Activated B cell treated with CpG ODN at 0.5 μM for 24 hours (primary cell): ENCODE measurements around the gene AOC3. TPM values are rescaled to one million over a fixed set of nuclear protein-coding genes. Genes with fewer than 3 reads are reported as not detected.
"Not testable (repeated sequence)": the region's sequence is repeated elsewhere in the genome, so short reads cannot be mapped to it uniquely, and the experiment has no call there.

ENCODE experiments used
- ATAC-seq: fragments of 200-7000 bp; cut with Tn5 transposase; one replicate; pipeline ENCODE4 v1.10.0; 2021; ENCODE audit warnings: low read depth, mild to moderate bottlenecking, moderate library complexity
- CTCF ChIA-PET: fragments of 350-600 bp; sonication (Branson Sonifier 250); formaldehyde crosslinking; loops from one replicate; lab custom pipeline; 2021; ENCODE audit warnings: antibody characterized with exemption; lab: Charles Lee
- POLR2A ChIA-PET: fragments of 350-600 bp; sonication (Branson Sonifier 250); formaldehyde crosslinking; loops from one replicate; lab custom pipeline; 2021; ENCODE audit warnings: antibody characterized with exemption; lab: Charles Lee
- DNase-seq: peaks from one replicate; pipeline ENCODE4 v3.0.0; 2022
- H3K27ac Mint-ChIP-seq: one replicate; pipeline ENCODE4 v1.8.0; 2020; ENCODE audit warnings: mixed read lengths
- H3K27me3 Mint-ChIP-seq: one replicate; pipeline ENCODE4 v1.8.0; 2021; ENCODE audit warnings: mixed read lengths
- H3K36me3 Mint-ChIP-seq: one replicate; pipeline ENCODE4 v1.8.0; 2021; ENCODE audit warnings: low read depth, mixed read lengths
- H3K4me1 Mint-ChIP-seq: one replicate; pipeline ENCODE4 v1.8.0; 2021; ENCODE audit warnings: mixed read lengths
- H3K4me3 Mint-ChIP-seq: one replicate; pipeline ENCODE4 v1.8.0; 2020; ENCODE audit warnings: mild to moderate bottlenecking, mixed read lengths
- H3K9me3 Mint-ChIP-seq: one replicate; pipeline ENCODE4 v1.8.0; 2020; ENCODE audit warnings: mixed read lengths
- CTCF ChIP-seq: fragments of 200-600 bp; IDR thresholded peaks from one replicate; pipeline ENCODE4 v1.8.0; 2022; ENCODE audit warnings: antibody characterized with exemption, mild to moderate bottlenecking
- intact Hi-C: fragments of 100-400 bp; cut with micrococcal nuclease; formaldehyde crosslinking; loops from one replicate; pipeline ENCODE4 v1.15.1; 2024
- total RNA-seq: library from RNA; stranded (reverse); gene quantifications from 2 replicates; pipeline ENCODE4 v1.2.3, GENCODE V29; 2022

Gene AOC3
- total RNA-seq, 1 donor from 2014 or later, result 1.4 TPM

GRCh38 chr17:42866216-42866615 lies 15.2 kb downstream of the AOC3 start:
- H3K36me3 Mint-ChIP-seq, result no peaks in the 10 kb centered on the region
- peaks cover 12% of the 10 kb centered on the region for H3K27me3 Mint-ChIP-seq
- no peak for ATAC-seq
- no peak overlapping the region for H3K27ac Mint-ChIP-seq
- ChIA-PET POLR2A (no interaction called here), CTCF (no interaction called here)
- TF ChIP-seq CTCF, result no peak
- peaks cover 2% of the 10 kb centered on the region for H3K9me3 Mint-ChIP-seq
- intact Hi-C loops, result no loop called here
- DNase-seq, result no peak
- H3K4me3 Mint-ChIP-seq, result no peak overlapping the region
- no peaks in the 10 kb centered on the region for H3K4me1 Mint-ChIP-seq

DNA sequence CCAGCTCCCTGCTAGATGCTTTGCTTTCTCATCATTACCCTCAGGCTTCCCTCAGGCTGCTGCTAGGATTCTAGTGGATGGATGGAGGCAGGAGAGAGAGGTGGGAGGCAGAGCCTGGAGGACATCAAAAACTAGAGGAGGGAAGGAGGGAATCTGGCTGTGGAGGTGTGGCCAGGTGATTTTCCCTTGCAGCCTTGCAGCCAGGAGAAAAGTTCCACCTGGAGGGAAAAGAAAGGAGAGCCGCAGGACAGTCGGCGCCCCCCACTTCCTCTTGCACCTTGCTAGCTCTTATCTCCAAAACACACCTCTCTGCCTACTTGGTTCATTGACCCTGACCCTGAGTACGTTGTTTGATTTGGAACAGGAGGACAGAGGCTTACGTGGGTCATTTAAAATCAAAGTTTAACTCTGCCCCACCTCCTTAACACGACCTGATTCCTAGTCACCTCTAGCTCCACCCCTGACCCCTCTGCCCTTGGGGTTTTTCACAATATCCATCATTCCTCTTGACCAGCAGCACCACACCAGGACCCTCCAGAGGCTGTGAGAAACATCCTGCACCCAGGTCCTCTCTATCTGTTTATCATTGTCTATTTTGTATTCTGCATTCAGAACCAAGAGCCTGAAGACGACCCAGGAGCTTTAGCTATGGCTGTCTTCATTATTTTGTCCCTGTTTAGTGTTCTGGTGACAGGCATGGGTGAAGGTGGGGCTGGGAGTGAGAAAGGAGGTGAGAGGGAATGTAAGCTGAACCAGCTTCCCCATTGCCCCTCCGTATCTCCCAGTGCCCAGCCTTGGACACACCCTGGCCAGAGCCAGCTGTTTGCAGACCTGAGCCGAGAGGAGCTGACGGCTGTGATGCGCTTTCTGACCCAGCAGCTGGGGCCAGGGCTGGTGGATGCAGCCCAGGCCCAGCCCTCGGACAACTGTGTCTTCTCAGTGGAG lies 15.9 kb downstream of the AOC3 start:
- peaks cover 2% of the 10 kb centered on the region for H3K9me3 Mint-ChIP-seq
- ChIA-PET POLR2A (no interaction called here), CTCF (no interaction called here)
- intact Hi-C loops, result no loop called here
- ATAC-seq (no peak), DNase-seq (no peak)
- H3K4me1 Mint-ChIP-seq, result no peaks in the 10 kb centered on the region
- H3K27me3 Mint-ChIP-seq, result peaks cover 12% of the 10 kb centered on the region
- H3K4me3 Mint-ChIP-seq, result no peak overlapping the region
- H3K36me3 Mint-ChIP-seq, result no peaks in the 10 kb centered on the region
- TF ChIP-seq CTCF, result no peak
- no peak overlapping the region for H3K27ac Mint-ChIP-seq

DNA sequence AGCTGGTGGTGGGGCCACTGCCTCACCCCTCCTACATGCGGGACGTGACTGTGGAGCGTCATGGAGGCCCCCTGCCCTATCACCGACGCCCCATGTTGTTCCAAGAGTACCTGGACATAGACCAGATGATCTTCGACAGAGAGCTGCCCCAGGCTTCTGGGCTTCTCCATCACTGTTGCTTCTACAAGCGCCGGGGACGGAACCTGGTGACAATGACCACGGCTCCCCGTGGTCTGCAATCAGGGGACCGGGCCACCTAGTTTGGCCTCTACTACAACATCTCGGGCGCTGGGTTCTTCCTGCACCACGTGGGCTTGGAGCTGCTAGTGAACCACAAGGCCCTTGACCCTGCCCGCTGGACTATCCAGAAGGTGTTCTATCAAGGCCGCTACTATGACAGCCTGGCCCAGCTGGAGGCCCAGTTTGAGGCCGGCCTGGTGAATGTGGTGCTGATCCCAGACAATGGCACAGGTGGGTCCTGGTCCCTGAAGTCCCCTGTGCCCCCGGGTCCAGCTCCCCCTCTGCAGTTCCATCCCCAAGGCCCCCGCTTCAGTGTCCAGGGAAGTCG lies 16.8 kb downstream of the AOC3 start:
- POLR2A ChIA-PET, H3K36me3 Mint-ChIP-seq, H3K27ac Mint-ChIP-seq, H3K4me1 Mint-ChIP-seq, DNase-seq, intact Hi-C loops, H3K9me3 Mint-ChIP-seq, H3K4me3 Mint-ChIP-seq, ATAC-seq, CTCF ChIA-PET: not testable (repeated sequence)
- H3K27me3 Mint-ChIP-seq, result peaks cover 14% of the 10 kb centered on the region

GRCh38 chr17:42868338-42868737 lies 17.3 kb downstream of the AOC3 start:
- Mint-ChIP-seq H3K27me3 (peaks cover 17% of the 10 kb centered on the region), H3K4me1 (no peaks in the 10 kb centered on the region), H3K36me3 (no peaks in the 10 kb centered on the region), H3K4me3 (no peak overlapping the region), H3K27ac (no peak overlapping the region), H3K9me3 (peaks cover 2% of the 10 kb centered on the region)
- DNase-seq (no peak), ATAC-seq (no peak)
- POLR2A ChIA-PET, result no interaction called here
- CTCF ChIA-PET, result no interaction called here
- intact Hi-C loops, result no loop called here
- no peak for TF ChIP-seq CTCF

- TF ChIP-seq CTCF, result no peak
- H3K9me3 Mint-ChIP-seq, result peaks cover 2% of the 10 kb centered on the region
- H3K4me1 Mint-ChIP-seq, result no peaks in the 10 kb centered on the region
- no peak for DNase-seq
- intact Hi-C loops, result no loop called here
- no peak overlapping the region for H3K27ac Mint-ChIP-seq
- ChIA-PET POLR2A (no interaction called here), CTCF (no interaction called here)
- H3K4me3 Mint-ChIP-seq, result no peak overlapping the region
- no peak for ATAC-seq
- peaks cover 13% of the 10 kb centered on the region for H3K27me3 Mint-ChIP-seq
- H3K36me3 Mint-ChIP-seq, result no peaks in the 10 kb centered on the region
Measured at GRCh38 chr17:42871647-42872046, 20.6 kb downstream of the AOC3 start.
